Heart right ventricle (tissue), 16 donors: ENCODE results near the gene SUSD3. TPM values are rescaled to one million over a fixed set of nuclear protein-coding genes. Genes with fewer than 3 reads are reported as not detected.
A peak's percentile ranks its signal among the peaks of the same experiment; 100 is the strongest.
"Not testable (repeated sequence)": the region's sequence is repeated elsewhere in the genome, so short reads cannot be mapped to it uniquely, and the experiment has no call there.

ENCODE experiments used
- ATAC-seq, 8 donors: fragments of 200-7000 bp; cut with Tn5 transposase; one replicate each; pipeline ENCODE4 v1.9.1; 2020; ENCODE audit warnings: mild to moderate bottlenecking in 8 of 8, moderate library complexity in 8 of 8, moderate number of reproducible peaks in 1 of 8
- DNase-seq, 2 donors: peaks; one replicate each; pipeline ENCODE4 v3.0.0-alpha.2; 2020
- H3K27ac ChIP-seq, 10 donors: fragments of 200-600 bp; sonication (generic) in 2 of 10; one replicate each; pipeline versions ENCODE4 v1.5.0 to v1.8.0; 2020 to 2022; ENCODE audit warnings: mild to moderate bottlenecking in 3 of 10
- H3K27me3 ChIP-seq, 7 donors: fragments of 200-600 bp; one replicate each; pipeline ENCODE4 v1.8.0; 2021 to 2022; ENCODE audit warnings: mild to moderate bottlenecking in 2 of 7
- H3K36me3 ChIP-seq, 9 donors: fragments of 200-600 bp; sonication (generic) in 1 of 9; one replicate each; pipeline versions ENCODE4 v1.5.0 to v1.8.0; 2020 to 2022; ENCODE audit warnings: mild to moderate bottlenecking in 2 of 9
- H3K4me1 ChIP-seq, 9 donors: fragments of 200-600 bp; sonication (generic) in 1 of 9; one replicate each; pipeline versions ENCODE4 v1.5.0 to v1.8.0; 2020 to 2022; ENCODE audit warnings: mild to moderate bottlenecking in 4 of 9
- H3K4me3 ChIP-seq, 10 donors: fragments of 200-600 bp; sonication (generic) in 2 of 10; one replicate each; pipeline versions ENCODE4 v1.5.0 to v1.8.0; 2020 to 2022; ENCODE audit warnings: mild to moderate bottlenecking in 7 of 10, moderate library complexity in 2 of 10
- H3K9me3 ChIP-seq, 11 donors: fragments of 200-600 bp in 10 of 11; sonication (generic) in 2 of 11; one replicate each; pipeline versions ENCODE4 v1.5.0 to v1.8.0; 2013 to 2022; ENCODE audit warnings: mild to moderate bottlenecking in 2 of 11, control low read depth in 1 of 11, moderate library complexity in 1 of 11
- CTCF ChIP-seq, 9 donors: fragments of 200-600 bp; sonication (generic) in 2 of 9; IDR thresholded peaks; one replicate each; pipeline versions ENCODE4 v1.5.0 to v1.8.0; 2021 to 2022; ENCODE audit warnings: antibody characterized with exemption in 9 of 9, mild to moderate bottlenecking in 5 of 9, moderate library complexity in 1 of 9
- WGBS, 2 donors: extraction: QIAGEN DNeasy Blood & Tissue Kit; methylation state at CpG; one replicate each; pipeline ENCODE4 v1.1.7; 2013; ENCODE audit warnings: inconsistent platforms in 1 of 2; 5-methylcytosine and 5-hydroxymethylcytosine counted together
- intact Hi-C, 10 donors: fragments of 100-400 bp; cut with DNase I; formaldehyde crosslinking; loops; one replicate each; pipeline versions ENCODE4 v1.11.1 to v1.14.2; 2022
- polyA plus RNA-seq, 2 donors: library from polyadenylated mRNA; stranded (reverse); fragments of 200-250 nt; gene quantifications; one replicate each; pipeline ENCODE4 v1.2.3, GENCODE V29; 2013
- total RNA-seq, 10 donors: library from RNA; stranded (reverse); fragmentation: NEBNext Ultra II Directional in 3 of 10; extraction: Animal tissue kit (Norgen Biotek cat#: 25700) in 3 of 10; gene quantifications; one replicate each; pipeline versions ENCODE4 v1.2.1 to v1.2.4, GENCODE V29; 2021 to 2023
- donor health status: Arrhythmogenic right ventricular cardiomyopathy.
- donor health status: ischemic (EF 13 %, LVEDD 7.1; RV severe dilation, severe dysfunction).
- donor health status: healthy with polysubstance abuse.
- donor health status: DM: no; HTN: yes; CAD: no.
- donor health status: DM: no; HTN: no; CAD: no.
- donor health status: ischemic (EF 25% LVEDD 6.9; RV normal size, moderate dysfunction).
- donor health status: ischemic (EF 25% LVEDD 5.7; RV mildly dilated, moderate dysfunction).
- donor health status: healthy.
- donor health status: DM: yes; HTN: yes; CAD: no.
- donor health status: Ischemic cardiomyopathy.
- donor health status: ischemic (EF 35%, LVEDD 5.7; RV mildly dilated, moderate dysfunction).
- donor health status: nonischemic (EF 11% LVEDD 7.7; RV severe dilation, severe dysfunction).
- donor health status: DM: yes; HTN: yes; CAD: no.
- donor health status: PGD.
- donor health status: ischemic (EF 29% LVEDD 5.4; RV normal size, mild dysfunction).
- donor health status: nonischemic (EF 23%, LVEDD 6.1; RV moderate dilation, normal function).

Gene SUSD3
- total and polyA plus RNA-seq, 12 donors: 0.40 to 2.1 (median 0.79) TPM; not detected in 1

GRCh38 chr9:93098236-93098946, 39.9 kb downstream of the SUSD3 start:
- TF ChIP-seq CTCF (IDR thresholded peaks at IDR 0.05): no peak
- Histone ChIP-seq H3K36me3 (no peaks in the 10 kb centered on the region), H3K27me3 (no peaks in the 10 kb centered on the region), H3K27ac (peak overlapping the region in 9 of 10 donors; percentile 29 to 97 (median 94)), H3K9me3 (peaks cover 0 to under 1% (median 0%) of the 10 kb centered on the region in 11 donors), H3K4me3 (peak overlapping the region in 5 of 10 donors; percentile 5 to 99 (median 7)), H3K4me1 (peaks cover 18 to 58% (median 50%) of the 10 kb centered on the region in 9 donors)
- ATAC-seq (peak in 7 of 8 donors; percentile 6 to 48 (median 33)), DNase-seq (peak; percentile 82 to 86)
- intact Hi-C loops: loop anchor here in 3 of 10 donors (5.0 to 10.0 kb wide), 3 partner anchors 46 to 354 kb away; partner anchors contain the start of genes FAM120A (in 1 of the 3) and FAM120AOS (in 1 of the 3)
- WGBS, 2 donors: 35 to 44% methylated on average over 15 of the region's 15 CpGs

- no peak for TF ChIP-seq CTCF (IDR thresholded peaks at IDR 0.05)
- no peak for ATAC-seq
- intact Hi-C loops: loop anchor here in 6 of 10 donors (5.0 to 10.0 kb wide), 7 partner anchors 47 to 465 kb away; partner anchors contain the start of genes FAM120A (in 1 of the 6) and FAM120AOS (in 1 of the 6)
- peaks cover 13 to 45% (median 39%) of the 10 kb centered on the region in 9 donors for H3K4me1 ChIP-seq
- peak overlapping the region in 3 of 10 donors; percentile 94 to 97 (median 97) for H3K27ac ChIP-seq
- H3K36me3 ChIP-seq: peaks cover 0 to 8% (median 0%) of the 10 kb centered on the region in 9 donors
- no peak overlapping the region for H3K4me3 ChIP-seq
- peaks cover 0 to 13% (median 0%) of the 10 kb centered on the region in 11 donors for H3K9me3 ChIP-seq
- 91 to 93% methylated on average over 16 of the region's 16 CpGs for WGBS, 2 donors
- no peaks in the 10 kb centered on the region for H3K27me3 ChIP-seq
- DNase-seq: no peak
Observed at GRCh38 chr9:93099551-93100275, 41.2 kb downstream of the SUSD3 start.

GRCh38 chr9:93100276-93100636, 41.8 kb downstream of the SUSD3 start:
- Histone ChIP-seq H3K4me1 (peaks cover 13 to 40% (median 34%) of the 10 kb centered on the region in 9 donors), H3K9me3 (peaks cover 0 to 13% (median 0%) of the 10 kb centered on the region in 11 donors), H3K36me3 (peaks cover 0 to 8% (median 0%) of the 10 kb centered on the region in 9 donors), H3K4me3 (no peak overlapping the region), H3K27me3 (no peaks in the 10 kb centered on the region), H3K27ac (no peak overlapping the region)
- WGBS, 2 donors: 97 to 98% methylated on average over 8 of the region's 8 CpGs
- intact Hi-C loops: loop anchor here in 4 of 10 donors (5.0 to 10.0 kb wide), 4 partner anchors 98 to 465 kb away; no protein-coding TSS in a partner anchor
- TF ChIP-seq CTCF (IDR thresholded peaks at IDR 0.05): no peak
- no peak for ATAC-seq
- DNase-seq: no peak

- not testable (repeated sequence) for ATAC-seq
- WGBS, 2 donors: 93 to 97% methylated on average over 11 of the region's 11 CpGs
Observed at GRCh38 chr9:93101086-93101485, 42.6 kb downstream of the SUSD3 start.

More at GRCh38 chr9:93101086-93101485, 42.6 kb downstream of the SUSD3 start:
- intact Hi-C loops: loop anchor here in 4 of 10 donors (5.0 to 10.0 kb wide), 4 partner anchors 99 to 464 kb away; no protein-coding TSS in a partner anchor
- DNase-seq, H3K4me3 ChIP-seq, H3K27ac ChIP-seq, H3K27me3 ChIP-seq, H3K36me3 ChIP-seq: not testable (repeated sequence)
- Histone ChIP-seq H3K9me3 (peaks cover 0 to 13% (median 0%) of the 10 kb centered on the region in 11 donors), H3K4me1 (peaks cover 13 to 48% (median 34%) of the 10 kb centered on the region in 9 donors)
